Cardiac muscle cell (in vitro differentiated cells and primary cell): Measurements from ENCODE around the gene SLC4A11. TPM values are rescaled to one million over a fixed set of nuclear protein-coding genes. Genes with fewer than 3 reads are reported as not detected.
"Not testable (repeated sequence)": the region's sequence is repeated elsewhere in the genome, so short reads cannot be mapped to it uniquely, and the experiment has no call there.

Source experiments
- DNase-seq, 2 donors: peaks; one replicate each; pipeline versions ENCODE4 v3.0.0 to v3.0.0-alpha.2; 2010 to 2017; ENCODE audit warnings: low read depth in 1 of 2, low spot score in 1 of 2
- H3K27ac ChIP-seq: fragments of 200-600 bp; sonication (generic); 2 replicates; pipeline ENCODE4 v1.5.1; 2016
- H3K27me3 ChIP-seq: fragments of 200-600 bp; sonication (generic); 2 replicates; pipeline ENCODE4 v1.6.0; 2016; ENCODE audit warnings: control low read depth
- H3K36me3 ChIP-seq: fragments of 200-600 bp; sonication (generic); 2 replicates; pipeline ENCODE4 v1.5.1; 2016; ENCODE audit warnings: control low read depth
- H3K4me1 ChIP-seq: fragments of 200-600 bp; sonication (generic); 2 replicates; pipeline ENCODE4 v1.8.1; 2017; ENCODE audit warnings: low read depth, mild to moderate bottlenecking, mixed run types
- H3K4me3 ChIP-seq: fragments of 200-600 bp; sonication (generic); 2 replicates; pipeline ENCODE4 v1.5.1; 2016; ENCODE audit warnings: mild to moderate bottlenecking
- H3K9me3 ChIP-seq: fragments of 200-600 bp; sonication (generic); 2 replicates; pipeline ENCODE4 v1.5.1; 2017; ENCODE audit warnings: low read depth, mild to moderate bottlenecking, control low read depth
- polyA plus RNA-seq: library from polyadenylated mRNA; unstranded; fragments of >200 nt; fragmentation: Nextera tagmentation; extraction: Ambion mirVana; gene quantifications from 2 replicates; pipeline ENCODE4 v1.2.1, GENCODE V29; 2016
- total RNA-seq: library from RNA; depleted of rRNA; stranded (reverse); fragments of >200 nt; gene quantifications from 2 replicates; pipeline ENCODE4 v1.2.3, GENCODE V29; 2016
- TF ChIP-seq, protein P1 (sequence below): IDR thresholded peaks from 2 replicates; pipeline ENCODE4 v1.5.1; 2012; ENCODE audit warnings: low read depth, mild to moderate bottlenecking, low read length

Gene SLC4A11
- total and polyA plus RNA-seq, 2 experiments from 2014 or later, result 0.12 TPM; not detected in 1

GRCh38 chr20:3222635-3223600, 16.1 kb downstream of the SLC4A11 start:
- no peaks in the 10 kb centered on the region for H3K4me1 ChIP-seq
- H3K9me3 ChIP-seq, result no peaks in the 10 kb centered on the region
- DNase-seq, result no peak
- H3K4me3 ChIP-seq, result no peak overlapping the region
- no peaks in the 10 kb centered on the region for H3K27me3 ChIP-seq
- H3K27ac ChIP-seq, result no peak overlapping the region
- TF ChIP-seq, protein P1, sequence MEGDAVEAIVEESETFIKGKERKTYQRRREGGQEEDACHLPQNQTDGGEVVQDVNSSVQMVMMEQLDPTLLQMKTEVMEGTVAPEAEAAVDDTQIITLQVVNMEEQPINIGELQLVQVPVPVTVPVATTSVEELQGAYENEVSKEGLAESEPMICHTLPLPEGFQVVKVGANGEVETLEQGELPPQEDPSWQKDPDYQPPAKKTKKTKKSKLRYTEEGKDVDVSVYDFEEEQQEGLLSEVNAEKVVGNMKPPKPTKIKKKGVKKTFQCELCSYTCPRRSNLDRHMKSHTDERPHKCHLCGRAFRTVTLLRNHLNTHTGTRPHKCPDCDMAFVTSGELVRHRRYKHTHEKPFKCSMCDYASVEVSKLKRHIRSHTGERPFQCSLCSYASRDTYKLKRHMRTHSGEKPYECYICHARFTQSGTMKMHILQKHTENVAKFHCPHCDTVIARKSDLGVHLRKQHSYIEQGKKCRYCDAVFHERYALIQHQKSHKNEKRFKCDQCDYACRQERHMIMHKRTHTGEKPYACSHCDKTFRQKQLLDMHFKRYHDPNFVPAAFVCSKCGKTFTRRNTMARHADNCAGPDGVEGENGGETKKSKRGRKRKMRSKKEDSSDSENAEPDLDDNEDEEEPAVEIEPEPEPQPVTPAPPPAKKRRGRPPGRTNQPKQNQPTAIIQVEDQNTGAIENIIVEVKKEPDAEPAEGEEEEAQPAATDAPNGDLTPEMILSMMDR, result no peak
- peaks cover 3% of the 10 kb centered on the region for H3K36me3 ChIP-seq

GRCh38 chr20:3221398-3222226, 17.4 kb downstream of the SLC4A11 start:
- Histone ChIP-seq H3K4me3 (no peak overlapping the region), H3K4me1 (no peaks in the 10 kb centered on the region), H3K9me3 (no peaks in the 10 kb centered on the region), H3K27me3 (no peaks in the 10 kb centered on the region), H3K27ac (no peak overlapping the region), H3K36me3 (peaks cover 3% of the 10 kb centered on the region)
- TF ChIP-seq, protein P1, result no peak
- DNase-seq, result no peak

DNA sequence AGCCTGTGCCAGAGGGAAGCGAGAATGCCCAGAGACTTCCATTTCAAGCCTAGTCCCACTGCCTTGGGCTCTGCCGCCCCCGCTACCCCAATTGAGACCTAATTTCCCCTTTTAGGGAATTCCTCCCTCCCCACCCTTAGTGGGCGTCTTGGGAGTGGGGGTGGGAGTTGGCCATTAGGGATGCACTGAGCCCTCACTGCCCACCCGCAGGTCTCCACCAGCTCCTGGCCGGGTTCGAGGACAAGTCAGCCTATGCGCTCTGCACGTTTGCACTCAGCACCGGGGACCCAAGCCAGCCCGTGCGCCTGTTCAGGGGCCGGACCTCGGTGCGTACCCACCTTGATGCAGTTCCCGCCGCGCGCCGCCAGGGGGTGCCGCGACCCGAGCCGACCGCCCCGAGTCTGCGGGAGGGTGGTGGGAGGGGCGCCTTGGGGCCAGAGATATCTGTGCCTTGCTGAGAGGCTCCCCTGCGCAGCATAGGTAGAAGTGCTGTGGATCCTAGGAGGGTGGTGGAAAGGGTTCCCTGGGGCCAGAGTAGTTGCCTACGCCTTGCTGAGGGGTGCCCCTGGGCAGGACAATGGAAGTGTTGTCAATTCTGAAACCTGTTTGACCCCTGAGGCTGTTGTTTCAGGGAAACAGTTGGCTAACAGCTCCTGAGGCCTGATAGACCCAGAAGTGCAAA, 20.5 kb downstream of the SLC4A11 start:
- Histone ChIP-seq H3K4me3 (no peak overlapping the region), H3K27ac (no peak overlapping the region), H3K9me3 (no peaks in the 10 kb centered on the region), H3K36me3 (peaks cover 8% of the 10 kb centered on the region), H3K4me1 (no peaks in the 10 kb centered on the region), H3K27me3 (no peaks in the 10 kb centered on the region)
- DNase-seq, result peak; percentile 54 to 60
- TF ChIP-seq, protein P1, result peak; percentile 95

- not testable (repeated sequence) for DNase-seq, H3K27ac ChIP-seq, H3K9me3 ChIP-seq, H3K27me3 ChIP-seq, H3K4me3 ChIP-seq, H3K4me1 ChIP-seq
- peaks cover 11% of the 10 kb centered on the region for H3K36me3 ChIP-seq
Measured at GRCh38 chr20:3215359-3215917, 23.6 kb downstream of the SLC4A11 start.

GRCh38 chr20:3213226-3213625, 25.8 kb downstream of the SLC4A11 start:
- peaks cover 9% of the 10 kb centered on the region for H3K36me3 ChIP-seq
- H3K9me3 ChIP-seq, result no peaks in the 10 kb centered on the region
- H3K4me1 ChIP-seq, result peaks cover 7% of the 10 kb centered on the region
- TF ChIP-seq, protein P1, result no peak
- DNase-seq, result no peak
- H3K27me3 ChIP-seq, result no peaks in the 10 kb centered on the region
- no peak overlapping the region for H3K4me3 ChIP-seq
- no peak overlapping the region for H3K27ac ChIP-seq
